Progenitor cell of endocrine pancreas (in vitro differentiated cells): ENCODE measurements around the gene TRIM7. TPM values are rescaled to one million over a fixed set of nuclear protein-coding genes. Genes with fewer than 3 reads are reported as not detected.

Source experiments
- DNase-seq: peaks from one replicate; pipeline ENCODE4 v3.0.0; 2021; ENCODE audit warnings: low spot score; ENCODE audit not compliant: unreplicated experiment
- H3K27ac Mint-ChIP-seq: 2 replicates; pipeline ENCODE4 v1.8.0; 2021; ENCODE audit warnings: mild to moderate bottlenecking, moderate library complexity, mixed read lengths
- H3K27me3 Mint-ChIP-seq: 2 replicates; pipeline ENCODE4 v1.8.0; 2021; ENCODE audit warnings: mixed read lengths
- H3K36me3 Mint-ChIP-seq: 2 replicates; pipeline ENCODE4 v1.8.0; 2022; ENCODE audit warnings: mixed read lengths; ENCODE audit not compliant: insufficient read depth
- H3K4me1 Mint-ChIP-seq: 2 replicates; pipeline ENCODE4 v1.8.0; 2021; ENCODE audit warnings: low read depth, mixed read lengths
- H3K4me3 Mint-ChIP-seq: 2 replicates; pipeline ENCODE4 v1.8.0; 2021; ENCODE audit warnings: low read depth, mild to moderate bottlenecking, moderate library complexity, mixed read lengths
- H3K9me3 Mint-ChIP-seq: 2 replicates; pipeline ENCODE4 v1.8.0; 2021; ENCODE audit warnings: low read depth, mixed read lengths
- total RNA-seq: library from RNA; stranded (reverse); gene quantifications from 2 replicates; pipeline ENCODE4 v1.2.1, GENCODE V29; 2021
- TF ChIP-seq, protein P1 (sequence below): fragments of 200-600 bp; sonication (generic); IDR thresholded peaks from one replicate; pipeline ENCODE4 v1.5.0; 2021; ENCODE audit warnings: antibody characterized with exemption, mild to moderate bottlenecking; ENCODE audit not compliant: unreplicated experiment

TRIM7 gene
- total RNA-seq, 1 donor from 2014 or later: not detected

DNA sequence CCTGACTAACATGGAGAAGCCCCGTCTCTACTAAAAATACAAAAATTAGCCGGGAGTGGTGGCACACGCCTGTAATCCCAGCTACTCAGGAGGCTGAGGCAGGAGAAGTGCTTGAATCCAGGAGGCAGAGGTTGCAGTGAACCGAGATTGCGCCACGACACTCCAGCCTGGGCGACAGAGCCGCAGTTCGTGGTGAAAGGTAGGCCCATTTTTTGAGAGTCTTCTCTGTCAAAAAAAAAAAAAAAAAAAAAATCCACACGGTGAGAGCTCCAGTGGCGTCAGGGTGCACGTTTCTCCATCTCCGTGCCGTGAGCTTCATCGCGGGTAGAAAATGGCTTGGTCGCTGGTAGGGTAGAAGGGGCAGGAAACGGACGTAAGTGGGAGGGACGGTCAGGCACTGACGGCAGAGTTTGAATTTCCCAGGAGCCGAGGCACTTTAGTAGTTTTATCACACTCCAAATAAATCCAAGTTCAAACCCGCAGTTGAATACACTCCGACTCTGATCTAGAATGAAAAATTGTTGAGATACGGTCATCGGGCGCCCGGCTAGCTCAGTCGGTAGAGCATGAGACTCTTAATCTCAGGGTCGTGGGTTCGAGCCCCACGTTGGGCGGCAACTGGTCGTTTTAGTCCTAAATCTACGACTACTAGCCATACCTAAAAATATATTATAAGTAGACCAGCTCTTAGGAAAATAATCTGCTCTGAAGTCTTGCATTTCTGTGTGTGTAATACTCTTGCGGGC, 2.4 kb upstream of the TRIM7 start:
- Mint-ChIP-seq H3K27me3 (peaks cover 61% of the 10 kb centered on the region), H3K27ac (peak overlapping the region; percentile 99), H3K9me3 (no peaks in the 10 kb centered on the region), H3K4me1 (peaks cover 15% of the 10 kb centered on the region), H3K36me3 (no peaks in the 10 kb centered on the region), H3K4me3 (peak overlapping the region; percentile 80)
- TF ChIP-seq, protein P1, sequence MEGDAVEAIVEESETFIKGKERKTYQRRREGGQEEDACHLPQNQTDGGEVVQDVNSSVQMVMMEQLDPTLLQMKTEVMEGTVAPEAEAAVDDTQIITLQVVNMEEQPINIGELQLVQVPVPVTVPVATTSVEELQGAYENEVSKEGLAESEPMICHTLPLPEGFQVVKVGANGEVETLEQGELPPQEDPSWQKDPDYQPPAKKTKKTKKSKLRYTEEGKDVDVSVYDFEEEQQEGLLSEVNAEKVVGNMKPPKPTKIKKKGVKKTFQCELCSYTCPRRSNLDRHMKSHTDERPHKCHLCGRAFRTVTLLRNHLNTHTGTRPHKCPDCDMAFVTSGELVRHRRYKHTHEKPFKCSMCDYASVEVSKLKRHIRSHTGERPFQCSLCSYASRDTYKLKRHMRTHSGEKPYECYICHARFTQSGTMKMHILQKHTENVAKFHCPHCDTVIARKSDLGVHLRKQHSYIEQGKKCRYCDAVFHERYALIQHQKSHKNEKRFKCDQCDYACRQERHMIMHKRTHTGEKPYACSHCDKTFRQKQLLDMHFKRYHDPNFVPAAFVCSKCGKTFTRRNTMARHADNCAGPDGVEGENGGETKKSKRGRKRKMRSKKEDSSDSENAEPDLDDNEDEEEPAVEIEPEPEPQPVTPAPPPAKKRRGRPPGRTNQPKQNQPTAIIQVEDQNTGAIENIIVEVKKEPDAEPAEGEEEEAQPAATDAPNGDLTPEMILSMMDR: no peak
- DNase-seq: no peak

DNA sequence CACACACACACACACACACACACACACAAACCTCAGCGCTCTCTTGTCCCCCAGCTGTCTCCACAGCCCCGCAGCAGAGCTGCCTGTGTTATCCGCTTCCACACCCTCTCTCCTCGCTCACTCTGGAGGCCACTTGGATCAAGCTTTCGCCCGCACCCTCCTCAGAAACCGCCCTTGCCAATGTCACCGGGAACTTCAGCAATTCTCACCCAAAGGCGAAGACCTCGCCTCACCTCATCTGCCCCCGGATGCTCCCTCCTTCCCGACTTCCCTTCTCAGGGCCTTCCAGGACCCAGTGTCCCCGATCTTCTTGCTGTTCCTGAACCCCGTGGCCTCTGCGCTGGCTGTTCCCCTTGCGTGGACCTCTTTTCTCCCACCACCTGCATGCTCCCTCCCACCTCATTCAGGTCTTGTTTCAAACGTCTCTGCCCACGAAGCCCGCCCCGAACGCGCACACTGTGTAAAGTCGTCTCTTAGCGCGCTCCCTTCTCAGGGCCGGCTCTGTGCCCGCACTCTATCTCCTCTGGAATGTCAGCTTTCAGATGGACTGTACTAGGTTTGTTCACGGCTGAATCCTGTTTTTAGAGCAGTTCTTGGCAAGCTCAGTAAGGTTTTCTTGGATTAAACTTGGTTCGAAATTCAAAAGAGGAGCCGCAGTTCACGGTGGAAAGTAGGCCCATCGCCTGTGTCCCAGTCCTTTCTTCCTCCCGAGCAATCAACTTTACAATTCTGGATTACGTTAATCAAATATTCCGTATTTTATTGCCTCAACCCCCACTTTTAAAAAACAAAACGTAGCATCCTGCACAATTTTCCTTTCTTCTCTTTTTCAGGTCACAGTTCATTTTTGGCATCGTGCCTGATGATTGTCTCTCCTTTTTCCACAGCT, 1.0 kb upstream of the TRIM7 start:
- Mint-ChIP-seq H3K27ac (peak overlapping the region; percentile 99), H3K27me3 (peaks cover 61% of the 10 kb centered on the region), H3K9me3 (no peaks in the 10 kb centered on the region), H3K4me3 (peak overlapping the region; percentile 80), H3K36me3 (no peaks in the 10 kb centered on the region), H3K4me1 (peaks cover 15% of the 10 kb centered on the region)
- no peak for DNase-seq
- TF ChIP-seq, protein P1: no peak

DNA sequence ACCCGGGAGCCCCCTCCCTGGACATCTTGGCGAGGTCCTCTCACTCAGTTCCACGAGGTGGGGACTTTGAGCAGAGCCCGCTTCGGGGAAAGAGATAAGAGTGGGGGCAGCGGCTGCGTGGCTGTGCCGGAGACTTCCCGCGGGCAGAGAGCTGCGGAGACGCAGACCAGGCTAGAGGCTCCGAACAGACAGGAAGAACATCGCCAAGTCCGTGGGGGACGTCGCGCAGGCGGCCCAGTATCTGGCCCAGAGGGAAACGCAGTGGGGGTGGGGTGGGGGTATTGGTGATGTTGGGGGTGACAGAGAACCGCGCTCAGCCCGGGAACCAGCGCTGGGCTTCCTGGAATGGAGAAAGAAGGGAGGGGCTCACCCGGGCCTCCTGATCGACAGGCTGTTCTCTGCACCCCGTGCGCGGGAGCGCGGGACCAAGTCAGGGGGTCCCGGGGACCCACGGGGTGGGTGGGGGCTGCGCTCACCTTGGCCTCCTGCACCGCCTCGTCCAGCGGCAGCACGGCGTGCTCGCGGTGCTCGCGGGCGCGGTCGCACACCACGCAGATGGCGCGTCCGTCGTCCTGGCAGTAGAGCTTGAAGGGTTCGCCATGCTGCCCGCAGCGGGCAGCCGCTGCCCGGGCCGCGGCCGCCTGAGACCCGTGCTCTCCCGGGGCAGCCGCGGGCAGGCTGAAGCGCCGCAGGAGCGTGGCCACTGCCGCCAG, 727 bp downstream of the TRIM7 start:
- Mint-ChIP-seq H3K4me1 (peaks cover 15% of the 10 kb centered on the region), H3K36me3 (no peaks in the 10 kb centered on the region), H3K27me3 (peaks cover 74% of the 10 kb centered on the region), H3K27ac (no peak overlapping the region), H3K4me3 (peak overlapping the region; percentile 71), H3K9me3 (no peaks in the 10 kb centered on the region)
- TF ChIP-seq, protein P1: no peak
- no peak for DNase-seq

DNA sequence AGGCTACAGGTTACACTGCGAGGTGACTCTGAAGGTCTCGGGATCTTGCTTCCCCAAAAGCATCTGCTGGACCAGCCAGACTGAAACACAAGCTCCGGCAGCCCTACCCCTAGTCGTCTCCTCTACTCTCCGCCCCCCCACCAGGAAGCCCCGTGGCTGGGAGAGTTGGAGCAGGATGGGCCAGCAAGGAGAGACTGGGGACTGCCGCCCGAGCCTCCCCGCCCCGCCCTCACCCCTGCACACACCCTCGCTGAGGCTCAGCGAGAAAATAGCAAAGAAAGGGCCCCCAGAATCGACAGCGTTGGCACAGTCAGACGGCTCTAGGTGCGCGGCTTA, 1.3 kb downstream of the TRIM7 start:
- peak overlapping the region; percentile 71 for H3K4me3 Mint-ChIP-seq
- H3K4me1 Mint-ChIP-seq: peaks cover 15% of the 10 kb centered on the region
- peaks cover 78% of the 10 kb centered on the region for H3K27me3 Mint-ChIP-seq
- H3K36me3 Mint-ChIP-seq: no peaks in the 10 kb centered on the region
- TF ChIP-seq, protein P1: no peak
- H3K9me3 Mint-ChIP-seq: no peaks in the 10 kb centered on the region
- H3K27ac Mint-ChIP-seq: no peak overlapping the region
- no peak for DNase-seq

DNA sequence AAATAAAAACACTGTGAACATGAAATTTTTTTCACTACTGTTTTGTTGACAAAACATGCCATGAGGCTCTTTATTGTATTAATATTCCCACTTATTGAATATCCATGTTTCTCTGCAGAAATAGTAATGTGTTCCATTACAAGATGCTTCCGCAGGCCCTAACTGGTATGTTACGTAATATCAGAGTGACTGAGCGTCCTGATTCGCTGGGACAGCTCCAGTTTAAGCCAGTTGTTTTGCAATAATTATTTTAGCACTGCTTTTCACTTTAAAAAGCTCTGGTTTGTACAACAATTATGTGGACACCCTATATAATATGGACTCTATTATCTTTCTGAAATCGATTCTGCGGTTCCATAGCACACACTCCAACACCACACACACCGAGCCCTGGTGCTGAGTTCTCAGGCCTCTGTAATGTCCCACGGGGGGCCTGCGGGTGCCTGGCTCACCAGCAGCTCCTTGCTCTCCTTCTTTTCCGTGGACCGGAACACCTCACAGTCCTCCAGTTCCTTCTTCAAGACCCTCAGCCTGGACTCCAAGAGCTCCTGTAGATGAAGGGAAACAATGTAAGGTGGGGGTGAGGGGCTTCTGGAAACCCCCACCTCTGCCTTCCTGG, 1.8 kb downstream of the TRIM7 start:
- no peaks in the 10 kb centered on the region for H3K9me3 Mint-ChIP-seq

More for the DNA sequence above, 1.8 kb downstream of the TRIM7 start:
- Mint-ChIP-seq H3K27ac (no peak overlapping the region), H3K4me1 (peaks cover 15% of the 10 kb centered on the region), H3K36me3 (no peaks in the 10 kb centered on the region), H3K4me3 (peak overlapping the region; percentile 3), H3K27me3 (peaks cover 82% of the 10 kb centered on the region)
- no peak for DNase-seq
- TF ChIP-seq, protein P1: no peak
